Stimulated activated CD4-positive, alpha-beta T cell treated with anti-CD3 and anti-CD28 coated beads, Interleukin-15, amount 100 ng/mL, for 48 hours (primary cell): ENCODE measurements around the gene PRSS56.

Experiments used
- DNase-seq, 2 donors: peaks; one replicate each; pipeline ENCODE4 v3.0.0-alpha.2; 2020; ENCODE audit warnings: low read depth in 2 of 2

The PRSS56 gene

DNA sequence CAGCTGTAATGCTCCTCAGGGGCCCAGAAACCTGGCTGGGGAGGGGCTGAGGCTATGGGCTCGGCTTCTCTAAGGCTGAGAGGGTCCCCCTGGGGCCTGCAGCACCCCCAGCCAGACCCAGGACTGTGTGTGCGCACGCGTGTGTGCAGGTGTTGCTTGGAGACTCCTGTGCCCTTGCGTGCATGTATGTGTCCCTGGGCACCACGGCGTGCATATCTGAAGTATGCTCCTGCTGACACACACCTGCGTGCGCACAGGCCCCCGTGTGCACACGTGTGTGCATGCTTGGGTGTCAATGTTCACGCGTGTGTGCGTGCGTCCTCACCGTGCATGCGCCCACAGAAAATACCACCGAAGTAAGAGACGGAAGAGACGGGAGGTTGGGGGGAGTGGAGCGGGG is 17.7 kb upstream of the PRSS56 start:
- DNase-seq, result no peak

GRCh38 chr2:232502911-232503808 is 17.0 kb upstream of the PRSS56 start:
- peak in 1 of 2 donors; percentile 30 for DNase-seq

GRCh38 chr2:232503809-232504323 is 16.3 kb upstream of the PRSS56 start:
- DNase-seq, result no peak

GRCh38 chr2:232504438-232504837 is 15.8 kb upstream of the PRSS56 start:
- no peak for DNase-seq

GRCh38 chr2:232505856-232506255 is 14.3 kb upstream of the PRSS56 start:
- DNase-seq, result no peak

DNA sequence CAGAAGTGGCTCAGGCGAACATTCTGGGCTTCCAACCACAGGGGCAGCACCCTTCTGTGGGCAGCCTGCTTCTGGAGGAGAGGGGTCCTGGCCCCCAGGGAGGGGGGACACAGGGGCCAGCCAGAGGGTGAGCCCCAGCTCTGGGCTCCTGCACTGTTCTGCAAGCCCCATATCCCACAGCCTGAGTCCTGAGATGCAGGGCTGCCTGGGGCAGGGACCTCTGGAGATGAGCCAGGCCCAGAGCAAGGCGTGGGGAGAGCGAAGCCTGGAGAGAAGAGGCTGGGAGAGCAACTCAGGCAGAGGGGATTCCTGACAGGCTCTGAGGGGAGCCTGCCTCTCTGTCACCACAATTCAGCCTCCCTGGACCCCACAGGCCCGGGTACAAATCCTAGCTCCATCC is 13.5 kb upstream of the PRSS56 start:
- no peak for DNase-seq

DNA sequence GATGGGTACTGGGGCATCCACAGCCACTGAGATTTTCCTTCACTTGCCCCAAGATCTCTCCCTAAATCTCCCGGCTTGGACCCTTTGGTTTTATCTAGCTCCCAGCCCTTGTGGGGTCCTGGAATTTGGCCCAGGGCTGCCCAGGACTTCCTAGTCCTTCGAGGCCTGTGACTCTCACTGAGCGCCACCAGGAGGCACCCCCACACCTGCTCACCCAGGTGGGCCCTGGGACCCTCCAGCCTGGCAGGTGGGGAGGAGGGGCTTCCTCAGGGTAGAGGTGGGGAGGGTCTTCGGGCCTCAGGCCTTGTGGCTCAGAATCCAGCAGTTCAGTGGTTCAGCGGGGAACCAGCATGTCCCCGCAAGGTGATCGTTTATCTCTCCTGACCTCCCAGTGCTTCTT is 11.9 kb upstream of the PRSS56 start:
- no peak for DNase-seq

DNA sequence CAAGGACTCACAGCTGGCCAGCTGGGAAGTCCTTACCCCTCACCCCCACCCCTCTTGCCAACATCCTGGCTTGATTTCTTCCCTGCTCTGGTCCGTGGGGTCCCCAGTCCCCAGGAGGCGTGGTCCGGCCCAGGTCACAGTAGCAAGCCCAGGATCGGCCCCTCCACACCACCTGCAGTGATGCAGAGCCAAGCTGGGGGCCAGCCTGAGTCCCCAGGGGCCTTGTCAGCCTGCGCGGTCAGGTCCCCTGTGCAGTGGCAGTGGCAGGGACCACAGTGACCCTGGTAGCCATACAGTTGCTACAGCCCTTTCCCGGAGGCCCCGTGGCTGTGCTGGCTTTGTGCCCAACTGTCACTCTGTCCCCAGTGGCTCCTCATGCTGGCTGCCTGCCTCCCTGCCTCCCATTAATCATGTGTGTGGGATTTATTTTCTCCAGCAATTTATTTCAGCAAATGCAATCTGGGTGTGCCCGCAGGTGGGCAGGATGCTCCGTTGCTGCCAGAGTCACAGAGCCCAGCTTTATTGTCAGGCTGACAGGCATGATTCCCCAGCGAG is 8.8 kb upstream of the PRSS56 start:
- no peak for DNase-seq

GRCh38 chr2:232512602-232513001 is 7.6 kb upstream of the PRSS56 start:
- DNase-seq, result no peak

GRCh38 chr2:232513353-232513752 is 6.8 kb upstream of the PRSS56 start:
- DNase-seq, result no peak

DNA sequence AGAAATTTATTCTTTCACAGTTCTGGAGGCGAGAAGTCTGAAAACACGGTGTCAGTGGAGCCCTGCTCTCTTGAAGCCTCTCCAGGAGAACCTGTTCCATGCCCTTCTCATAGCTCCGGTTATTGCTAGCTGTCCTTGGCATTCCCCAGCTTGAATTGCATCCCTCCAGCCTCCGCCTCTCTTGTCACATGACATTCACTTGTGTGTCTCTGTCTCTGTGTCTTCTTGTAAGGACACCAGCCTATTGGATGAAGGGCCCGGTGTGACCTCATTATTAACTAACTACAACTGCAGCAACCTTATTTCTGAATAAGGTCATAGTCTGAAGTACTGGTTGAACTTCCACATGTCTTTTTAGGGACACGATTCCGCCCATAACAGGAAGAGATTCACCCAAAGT is 4.5 kb upstream of the PRSS56 start:
- no peak for DNase-seq

GRCh38 chr2:232516551-232516950 is 3.6 kb upstream of the PRSS56 start:
- DNase-seq, result no peak

DNA sequence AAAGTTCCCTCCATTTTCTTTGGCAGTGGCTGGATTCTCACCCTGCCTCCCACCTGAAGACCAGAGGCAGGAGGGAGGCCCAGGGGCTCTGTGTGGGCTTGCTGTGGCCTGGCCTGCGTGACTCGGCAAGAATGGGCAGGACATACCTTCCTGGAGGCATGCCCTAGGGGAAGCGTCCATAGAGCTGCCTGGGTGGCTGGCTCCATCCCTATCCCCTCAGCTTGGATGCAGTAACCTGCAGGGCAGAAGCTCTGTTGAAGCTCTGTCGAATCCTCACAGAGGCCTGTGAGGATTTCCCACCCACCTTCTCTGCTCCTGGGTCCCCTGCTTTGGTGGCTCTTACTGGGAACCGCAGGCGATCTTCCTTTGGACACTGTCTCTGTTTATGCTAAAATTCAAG is 1.3 kb upstream of the PRSS56 start:
- DNase-seq, result no peak

DNA sequence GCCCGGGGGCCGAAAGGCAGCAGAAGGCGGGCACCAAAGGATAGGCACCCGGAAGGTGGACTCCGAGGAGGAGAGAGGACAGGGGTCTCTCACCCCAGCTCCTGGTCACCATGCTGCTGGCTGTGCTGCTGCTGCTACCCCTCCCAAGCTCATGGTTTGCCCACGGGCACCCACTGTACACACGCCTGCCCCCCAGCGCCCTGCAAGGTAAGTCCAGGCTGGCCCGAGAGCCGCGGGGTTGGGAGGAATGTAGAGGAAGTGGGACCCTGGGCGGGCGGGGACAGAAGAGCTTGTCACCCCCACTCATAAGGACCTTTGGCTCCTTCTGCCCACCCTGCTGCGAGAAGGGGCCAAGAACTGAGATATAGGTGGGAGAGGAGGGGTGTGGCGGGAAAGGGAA is 301 bp downstream of the PRSS56 start:
- DNase-seq, result no peak

GRCh38 chr2:232521098-232521497 is 910 bp downstream of the PRSS56 start:
- no peak for DNase-seq

- DNase-seq, result peak; percentile 30 to 49
Measured at GRCh38 chr2:232521959-232522622, 1.9 kb downstream of the PRSS56 start.

GRCh38 chr2:232522623-232523401 is 2.6 kb downstream of the PRSS56 start:
- no peak for DNase-seq

DNA sequence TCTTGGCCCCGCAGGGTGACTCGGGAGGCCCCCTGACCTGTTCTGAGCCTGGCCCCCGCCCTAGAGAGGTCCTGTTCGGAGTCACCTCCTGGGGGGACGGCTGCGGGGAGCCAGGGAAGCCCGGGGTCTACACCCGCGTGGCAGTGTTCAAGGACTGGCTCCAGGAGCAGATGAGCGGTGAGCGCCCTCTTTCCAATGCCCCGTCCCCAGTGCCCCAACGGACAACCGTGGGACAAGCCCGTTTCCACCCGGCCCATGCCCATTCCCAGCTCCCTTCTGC is 3.2 kb downstream of the PRSS56 start:
- no peak for DNase-seq

- peak in 1 of 2 donors; percentile 18 for DNase-seq
Measured at GRCh38 chr2:232523682-232524597, 3.8 kb downstream of the PRSS56 start.

DNA sequence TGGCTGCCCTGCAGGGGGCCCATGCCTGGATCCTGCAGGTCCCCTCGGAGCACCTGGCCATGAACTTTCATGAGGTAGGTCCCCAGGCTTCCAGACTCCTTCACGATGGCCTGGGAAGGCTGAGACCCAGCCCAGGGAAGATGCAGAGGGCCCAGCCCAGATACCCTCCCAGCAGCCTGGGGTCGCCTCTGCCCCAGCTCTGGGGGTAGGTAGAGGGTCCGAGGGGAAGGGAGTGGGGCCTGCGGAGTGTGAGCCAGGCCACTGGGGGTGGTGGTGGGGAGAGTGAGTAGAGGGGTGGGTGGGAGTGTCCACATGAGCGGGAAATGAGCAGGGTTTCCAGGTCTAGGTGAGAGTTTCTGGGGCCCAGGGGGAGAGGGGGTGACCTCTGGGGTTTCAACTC is 4.6 kb downstream of the PRSS56 start:
- DNase-seq, result no peak

DNA sequence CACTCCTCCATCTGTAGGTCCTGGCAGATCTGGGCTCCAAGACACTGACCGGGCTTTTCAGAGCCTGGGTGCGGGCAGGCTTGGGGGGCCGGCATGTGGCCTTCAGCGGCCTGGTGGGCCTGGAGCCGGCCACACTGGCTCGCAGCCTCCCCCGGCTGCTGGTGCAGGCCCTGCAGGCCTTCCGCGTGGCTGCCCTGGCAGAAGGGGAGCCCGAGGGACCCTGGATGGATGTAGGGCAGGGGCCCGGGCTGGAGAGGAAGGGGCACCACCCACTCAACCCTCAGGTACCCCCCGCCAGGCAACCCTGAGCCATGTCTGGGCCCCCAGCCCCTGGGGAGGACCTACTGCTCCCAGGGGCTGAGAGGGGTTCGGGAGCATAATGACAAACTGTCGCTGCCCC is 5.0 kb downstream of the PRSS56 start:
- DNase-seq, result no peak
